ENCODE measurements around the gene TMEM123.
A peak's percentile ranks its signal among the peaks of the same experiment; 100 is the strongest.

The TMEM123 gene

GRCh38 chr11:102470251-102470650 lies 17.7 kb upstream of the TMEM123 start:
- no peak for DNase-seq

GRCh38 chr11:102469196-102469821 lies 16.7 kb upstream of the TMEM123 start:
- DNase-seq = no peak

GRCh38 chr11:102468616-102469195 lies 16.1 kb upstream of the TMEM123 start:
- no peak for DNase-seq

- no peak for DNase-seq
Measured at GRCh38 chr11:102467853-102468580, 15.5 kb upstream of the TMEM123 start.

GRCh38 chr11:102467080-102467708 lies 14.6 kb upstream of the TMEM123 start:
- no peak for DNase-seq

GRCh38 chr11:102465696-102466095 lies 13.1 kb upstream of the TMEM123 start:
- no peak for DNase-seq

- no peak for DNase-seq
Measured at GRCh38 chr11:102464859-102465500, 12.4 kb upstream of the TMEM123 start.

GRCh38 chr11:102464037-102464436 lies 11.5 kb upstream of the TMEM123 start:
- DNase-seq = no peak

- DNase-seq = no peak
Measured at GRCh38 chr11:102462610-102463009, 10.0 kb upstream of the TMEM123 start.

GRCh38 chr11:102459393-102459792 lies 6.8 kb upstream of the TMEM123 start:
- no peak for DNase-seq

- no peak for DNase-seq
Measured at GRCh38 chr11:102458548-102458947, 6.0 kb upstream of the TMEM123 start.

- DNase-seq = peak; percentile 50
Measured at GRCh38 chr11:102457865-102458264, 5.3 kb upstream of the TMEM123 start.

GRCh38 chr11:102457056-102457677 lies 4.6 kb upstream of the TMEM123 start:
- DNase-seq = no peak

- no peak for DNase-seq
Measured at GRCh38 chr11:102456381-102456780, 3.8 kb upstream of the TMEM123 start.

GRCh38 chr11:102453921-102454320 lies 1.4 kb upstream of the TMEM123 start:
- no peak for DNase-seq

GRCh38 chr11:102453302-102453695 lies 734 bp upstream of the TMEM123 start:
- no peak for DNase-seq

GRCh38 chr11:102451681-102452460 lies 694 bp downstream of the TMEM123 start:
- DNase-seq = no peak

- DNase-seq = no peak
Measured at GRCh38 chr11:102451041-102451680, 1.4 kb downstream of the TMEM123 start.

GRCh38 chr11:102449651-102450570 lies 2.7 kb downstream of the TMEM123 start:
- DNase-seq = no peak

GRCh38 chr11:102448869-102449224 lies 3.7 kb downstream of the TMEM123 start:
- no peak for DNase-seq
